HepG2 (cell line): ENCODE measurements around the gene PRM3. TPM values are rescaled to one million over a fixed set of nuclear protein-coding genes. Genes with fewer than 3 reads are reported as not detected.

Source experiments
- ATRX ChIP-seq: sonication (generic); formaldehyde crosslinking; IDR thresholded peaks from 2 replicates; pipeline ENCODE4 v1.4.0; 2020; ENCODE audit warnings: missing genetic modification reagents, borderline replicate concordance
- CAMTA2 ChIP-seq: sonication (generic); formaldehyde crosslinking; IDR thresholded peaks from 2 replicates; pipeline ENCODE4 v1.4.0; 2020; ENCODE audit warnings: mild to moderate bottlenecking, missing genetic modification reagents, borderline replicate concordance
- HMG20A ChIP-seq: IDR thresholded peaks from 2 replicates; pipeline ENCODE4 v1.6.1; 2016; ENCODE audit warnings: borderline replicate concordance
- KLF9 ChIP-seq: IDR thresholded peaks from 2 replicates; pipeline ENCODE4 v1.6.1; 2016; ENCODE audit warnings: low read depth
- LCORL ChIP-seq, 2 experiments: fragments of 450-650 bp in 1 of 2; sonication (generic) in 1 of 2; formaldehyde crosslinking in 1 of 2; IDR thresholded peaks; 2 replicates each; pipeline versions ENCODE4 v1.5.0 to v1.6.1; 2017 to 2020; ENCODE audit warnings: antibody characterized with exemption in 1 of 2, missing genetic modification reagents in 1 of 2
- MAF1 ChIP-seq: sonication (generic); formaldehyde crosslinking; IDR thresholded peaks from 2 replicates; pipeline ENCODE4 v1.5.0; 2020; ENCODE audit warnings: missing genetic modification reagents, borderline replicate concordance
- MYNN ChIP-seq: sonication (generic); formaldehyde crosslinking; IDR thresholded peaks from 2 replicates; pipeline ENCODE4 v1.4.0; 2020; ENCODE audit warnings: mild to moderate bottlenecking, low read depth, missing genetic modification reagents
- NFIB ChIP-seq: sonication (generic); formaldehyde crosslinking; IDR thresholded peaks from 2 replicates; pipeline ENCODE4 v1.9.0; 2021; ENCODE audit warnings: missing genetic modification reagents, mild to moderate bottlenecking, borderline replicate concordance
- SCMH1 ChIP-seq: sonication (generic); formaldehyde crosslinking; IDR thresholded peaks from 2 replicates; pipeline ENCODE4 v1.9.0; 2021; ENCODE audit warnings: missing genetic modification reagents, mild to moderate bottlenecking, borderline replicate concordance
- SETDB1 ChIP-seq: sonication (generic); formaldehyde crosslinking; IDR thresholded peaks from 2 replicates; pipeline ENCODE4 v1.5.1; 2020; ENCODE audit warnings: missing genetic modification reagents, mild to moderate bottlenecking, borderline replicate concordance
- SMAD1 ChIP-seq: sonication (generic); formaldehyde crosslinking; IDR thresholded peaks from 2 replicates; pipeline ENCODE4 v1.4.0; 2020; ENCODE audit warnings: missing genetic modification reagents, low read depth, mild to moderate bottlenecking, borderline replicate concordance
- SPEN ChIP-seq: sonication (generic); formaldehyde crosslinking; IDR thresholded peaks from 2 replicates; pipeline ENCODE4 v1.5.1; 2020; ENCODE audit warnings: low read depth, mild to moderate bottlenecking, missing genetic modification reagents
- SRSF1 ChIP-seq: fragments of 200-400 bp; formaldehyde crosslinking; optimal IDR thresholded peaks from 2 replicates; pipeline ENCODE3; 2017; ENCODE audit warnings: mild to moderate bottlenecking, low read depth, low read length, moderate library complexity
- SRSF4 ChIP-seq: fragments of 200-400 bp; formaldehyde crosslinking; IDR thresholded peaks from one replicate; pipeline ENCODE4 v1.6.1; 2018; ENCODE audit warnings: mild to moderate bottlenecking, low read depth, low read length, moderate library complexity; ENCODE audit not compliant: poor library complexity, severe bottlenecking
- TGIF2 ChIP-seq: IDR thresholded peaks from 2 replicates; pipeline ENCODE4 v1.6.1; 2016; ENCODE audit warnings: control low read depth, missing compliant biosample characterization
- ZFP1 ChIP-seq: IDR thresholded peaks from 2 replicates; pipeline ENCODE4 v1.6.1; 2016
- ZNF329 ChIP-seq: sonication (generic); formaldehyde crosslinking; IDR thresholded peaks from 2 replicates; pipeline ENCODE4 v1.9.0; 2021; ENCODE audit warnings: low read depth, mild to moderate bottlenecking, missing genetic modification reagents
- ZNF354B ChIP-seq: sonication (generic); formaldehyde crosslinking; IDR thresholded peaks from 2 replicates; pipeline ENCODE4 v1.8.0; 2022; ENCODE audit warnings: mild to moderate bottlenecking, missing genetic modification reagents
- ZNF549 ChIP-seq: sonication (generic); formaldehyde crosslinking; IDR thresholded peaks from 2 replicates; pipeline ENCODE4 v1.5.0; 2020; ENCODE audit warnings: missing genetic modification reagents
- ZNF563 ChIP-seq: sonication (generic); formaldehyde crosslinking; IDR thresholded peaks from 2 replicates; pipeline ENCODE4 v1.8.0; 2022; ENCODE audit warnings: mild to moderate bottlenecking, moderate library complexity, missing genetic modification reagents
- ZNF660 ChIP-seq: sonication (generic); formaldehyde crosslinking; IDR thresholded peaks from 2 replicates; pipeline ENCODE4 v1.5.1; 2020; ENCODE audit warnings: mild to moderate bottlenecking, low read depth, missing genetic modification reagents, borderline replicate concordance
- ZNF713 ChIP-seq: sonication (generic); formaldehyde crosslinking; IDR thresholded peaks from 2 replicates; pipeline ENCODE4 v1.4.0; 2020; ENCODE audit warnings: mild to moderate bottlenecking, missing genetic modification reagents
- ZNF891 ChIP-seq: sonication (generic); formaldehyde crosslinking; IDR thresholded peaks from 2 replicates; pipeline ENCODE4 v1.5.0; 2020; ENCODE audit warnings: mild to moderate bottlenecking, missing genetic modification reagents
- polyA plus RNA-seq, 8 experiments: library from polyadenylated mRNA; depleted of rRNA in 3 of 8; stranded (reverse) in 7 of 8; unstranded in 1 of 8; fragments of >200 nt; fragmentation: Illumina TruSeq in 4 of 8; extraction: Trizol in 4 of 8; gene quantifications; 2 replicates each; pipeline versions ENCODE4 v1.2.1 to v1.2.3, GENCODE V29; 2011 to 2016; ENCODE audit warnings: low read depth in 4 of 8, missing spikeins in 1 of 8, mixed read lengths in 1 of 8; ENCODE audit not compliant: insufficient read depth in 1 of 8
- total RNA-seq, 5 experiments: library from RNA; depleted of rRNA; stranded (reverse); fragments of >200 nt; fragmentation: Illumina TruSeq; extraction: Trizol; gene quantifications; 2 replicates each; pipeline ENCODE4 v1.2.3, GENCODE V29; 2016; ENCODE audit warnings: low read depth in 1 of 5
- TF ChIP-seq, protein P1 (sequence below): sonication (generic); formaldehyde crosslinking; IDR thresholded peaks from 2 replicates; pipeline ENCODE4 v1.8.0; 2022; ENCODE audit warnings: missing genetic modification reagents, low read depth, mild to moderate bottlenecking, borderline replicate concordance
- TF ChIP-seq, protein P2 (sequence below): sonication (generic); formaldehyde crosslinking; IDR thresholded peaks from 2 replicates; pipeline ENCODE4 v1.4.0; 2020; ENCODE audit warnings: missing genetic modification reagents
- TF ChIP-seq, protein P3 (sequence below): IDR thresholded peaks from 2 replicates; pipeline ENCODE4 v1.6.1; 2016
- TF ChIP-seq, protein P4 (sequence below): sonication (generic); formaldehyde crosslinking; IDR thresholded peaks from 2 replicates; pipeline ENCODE4 v1.5.0; 2020; ENCODE audit warnings: missing genetic modification reagents

Gene PRM3
- total and polyA plus RNA-seq, 2 of the 13 experiments (the other 11 are each of a cell fraction or from before 2014, with no cell fraction given) = not detected

DNA sequence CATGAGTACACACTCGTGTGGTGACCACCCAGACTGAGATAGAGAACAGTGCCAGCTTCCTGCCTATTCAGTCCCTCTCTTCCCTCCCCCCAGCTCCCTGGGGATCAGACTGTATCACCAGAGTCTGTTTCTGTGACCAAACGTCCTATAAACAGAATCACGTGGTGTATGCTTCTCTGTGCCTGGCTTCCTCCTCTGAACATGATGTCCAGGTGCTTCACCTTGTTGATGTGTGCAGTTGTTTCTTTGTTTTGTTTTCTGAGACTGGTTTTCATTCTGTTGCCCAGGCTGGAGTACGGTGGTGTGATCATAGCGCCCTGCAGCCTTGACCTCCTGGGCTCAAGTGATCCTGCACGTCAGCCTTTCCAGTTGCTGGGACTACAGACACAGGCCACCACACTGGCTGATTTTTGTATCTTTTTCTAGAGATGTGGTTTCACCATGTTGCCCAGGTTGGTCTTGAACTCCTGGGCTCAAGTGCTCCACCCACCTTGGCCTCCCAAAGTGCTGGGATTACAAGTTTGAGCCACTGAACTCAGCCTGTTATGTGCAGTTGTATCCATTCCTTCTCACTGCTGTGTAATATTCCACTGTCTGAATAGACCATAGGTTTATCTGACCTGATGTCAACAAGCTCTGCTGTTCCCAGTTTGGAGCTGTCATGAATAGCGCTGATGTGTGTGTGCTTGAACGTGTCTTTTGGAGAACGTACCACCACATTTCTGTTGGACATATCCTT, 36.6 kb upstream of the PRM3 start (continued):
- TF ChIP-seq, protein P1, sequence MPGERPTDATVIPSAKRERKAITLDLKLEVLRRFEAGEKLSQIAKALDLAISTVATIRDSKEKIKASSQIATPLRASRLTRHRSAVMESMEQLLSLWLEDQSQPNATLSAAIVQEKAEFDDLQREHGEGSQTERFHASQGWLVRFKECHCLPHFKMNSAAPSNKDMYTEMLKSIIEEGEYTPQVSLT (CRISPR knock-in tag) = peak; percentile 53; the same call in 1 of the 2 replicates
- TF ChIP-seq SETDB1 (CRISPR knock-in tag) (no peak), HMG20A (peak; percentile 79; the same call in 1 of the 2 replicates), ZFP1 (CRISPR knock-in tag) (no peak), ZNF713 (CRISPR knock-in tag) (no peak), ZNF660 (no peak), ZNF549 (CRISPR knock-in tag) (no peak), ZNF891 (CRISPR knock-in tag) (no peak), SMAD1 (CRISPR knock-in tag) (no peak; the same call in 1 of the 2 replicates), CAMTA2 (no peak), SCMH1 (CRISPR knock-in tag) (no peak), ZNF354B (CRISPR knock-in tag) (0 out of 2 replicates have a peak, but pooled peaks have one; percentile 58), MAF1 (CRISPR knock-in tag) (no peak), ZNF329 (0 out of 2 replicates have a peak, but pooled peaks have one; percentile 51), MYNN (CRISPR knock-in tag) (no peak), NFIB (no peak), ATRX (CRISPR knock-in tag) (no peak), SPEN (peak; percentile 88; the same call in 1 of the 2 replicates), SRSF1 (no peak), KLF9 (CRISPR knock-in tag) (no peak), SRSF4 (no peak), TGIF2 (CRISPR knock-in tag) (no peak), LCORL (IDR thresholded peaks at IDR 0.05) (peak; percentile 63), LCORL (CRISPR knock-in tag; IDR thresholded peaks at IDR 0.05) (peak; percentile 91), ZNF563 (CRISPR knock-in tag) (no peak)
- TF ChIP-seq, protein P2, sequence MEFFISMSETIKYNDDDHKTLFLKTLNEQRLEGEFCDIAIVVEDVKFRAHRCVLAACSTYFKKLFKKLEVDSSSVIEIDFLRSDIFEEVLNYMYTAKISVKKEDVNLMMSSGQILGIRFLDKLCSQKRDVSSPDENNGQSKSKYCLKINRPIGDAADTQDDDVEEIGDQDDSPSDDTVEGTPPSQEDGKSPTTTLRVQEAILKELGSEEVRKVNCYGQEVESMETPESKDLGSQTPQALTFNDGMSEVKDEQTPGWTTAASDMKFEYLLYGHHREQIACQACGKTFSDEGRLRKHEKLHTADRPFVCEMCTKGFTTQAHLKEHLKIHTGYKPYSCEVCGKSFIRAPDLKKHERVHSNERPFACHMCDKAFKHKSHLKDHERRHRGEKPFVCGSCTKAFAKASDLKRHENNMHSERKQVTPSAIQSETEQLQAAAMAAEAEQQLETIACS (CRISPR knock-in tag) = no peak
- TF ChIP-seq, protein P3, sequence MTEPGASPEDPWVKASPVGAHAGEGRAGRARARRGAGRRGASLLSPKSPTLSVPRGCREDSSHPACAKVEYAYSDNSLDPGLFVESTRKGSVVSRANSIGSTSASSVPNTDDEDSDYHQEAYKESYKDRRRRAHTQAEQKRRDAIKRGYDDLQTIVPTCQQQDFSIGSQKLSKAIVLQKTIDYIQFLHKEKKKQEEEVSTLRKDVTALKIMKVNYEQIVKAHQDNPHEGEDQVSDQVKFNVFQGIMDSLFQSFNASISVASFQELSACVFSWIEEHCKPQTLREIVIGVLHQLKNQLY (CRISPR knock-in tag) = peak; percentile 91
- TF ChIP-seq, protein P4, sequence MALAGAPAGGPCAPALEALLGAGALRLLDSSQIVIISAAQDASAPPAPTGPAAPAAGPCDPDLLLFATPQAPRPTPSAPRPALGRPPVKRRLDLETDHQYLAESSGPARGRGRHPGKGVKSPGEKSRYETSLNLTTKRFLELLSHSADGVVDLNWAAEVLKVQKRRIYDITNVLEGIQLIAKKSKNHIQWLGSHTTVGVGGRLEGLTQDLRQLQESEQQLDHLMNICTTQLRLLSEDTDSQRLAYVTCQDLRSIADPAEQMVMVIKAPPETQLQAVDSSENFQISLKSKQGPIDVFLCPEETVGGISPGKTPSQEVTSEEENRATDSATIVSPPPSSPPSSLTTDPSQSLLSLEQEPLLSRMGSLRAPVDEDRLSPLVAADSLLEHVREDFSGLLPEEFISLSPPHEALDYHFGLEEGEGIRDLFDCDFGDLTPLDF = no peak
